Measurements from ENCODE around the gene ZDHHC21. TPM values are rescaled to one million over a fixed set of nuclear protein-coding genes. Genes with fewer than 3 reads are reported as not detected.
A peak's percentile ranks its signal among the peaks of the same experiment; 100 is the strongest.

The ZDHHC21 gene
- total RNA-seq, 4 donors from 2014 or later: 13.3 to 46.2 (median 18.9) TPM

DNA sequence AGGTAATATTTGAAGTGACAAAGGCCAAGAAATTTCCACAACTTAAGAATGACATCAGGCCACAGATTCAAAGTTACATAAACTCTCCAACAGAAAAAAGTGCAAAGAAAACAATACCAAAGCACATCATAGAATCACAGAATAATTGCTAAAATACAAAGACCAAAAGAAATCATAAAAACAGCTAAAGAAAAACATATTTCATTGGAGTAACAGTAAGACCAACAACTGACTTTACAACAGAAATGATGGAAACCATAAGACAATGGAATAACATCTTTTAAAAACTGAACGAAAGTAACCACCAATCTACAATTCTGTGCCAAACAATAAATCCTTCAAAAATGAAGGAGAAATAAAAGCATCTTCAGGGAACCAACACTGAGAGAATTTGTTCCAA is 38.3 kb downstream of the ZDHHC21 start:
- no peak overlapping the region for H3K4me3 ChIP-seq
- no peak overlapping the region for H3K27ac ChIP-seq
- H3K9me3 ChIP-seq: peaks cover 0 to 28% (median 13%) of the 10 kb centered on the region in 3 donors
- no peaks in the 10 kb centered on the region for H3K27me3 ChIP-seq
- TF ChIP-seq POLR2A (IDR thresholded peaks at IDR 0.05): no peak
- TF ChIP-seq, protein P1, sequence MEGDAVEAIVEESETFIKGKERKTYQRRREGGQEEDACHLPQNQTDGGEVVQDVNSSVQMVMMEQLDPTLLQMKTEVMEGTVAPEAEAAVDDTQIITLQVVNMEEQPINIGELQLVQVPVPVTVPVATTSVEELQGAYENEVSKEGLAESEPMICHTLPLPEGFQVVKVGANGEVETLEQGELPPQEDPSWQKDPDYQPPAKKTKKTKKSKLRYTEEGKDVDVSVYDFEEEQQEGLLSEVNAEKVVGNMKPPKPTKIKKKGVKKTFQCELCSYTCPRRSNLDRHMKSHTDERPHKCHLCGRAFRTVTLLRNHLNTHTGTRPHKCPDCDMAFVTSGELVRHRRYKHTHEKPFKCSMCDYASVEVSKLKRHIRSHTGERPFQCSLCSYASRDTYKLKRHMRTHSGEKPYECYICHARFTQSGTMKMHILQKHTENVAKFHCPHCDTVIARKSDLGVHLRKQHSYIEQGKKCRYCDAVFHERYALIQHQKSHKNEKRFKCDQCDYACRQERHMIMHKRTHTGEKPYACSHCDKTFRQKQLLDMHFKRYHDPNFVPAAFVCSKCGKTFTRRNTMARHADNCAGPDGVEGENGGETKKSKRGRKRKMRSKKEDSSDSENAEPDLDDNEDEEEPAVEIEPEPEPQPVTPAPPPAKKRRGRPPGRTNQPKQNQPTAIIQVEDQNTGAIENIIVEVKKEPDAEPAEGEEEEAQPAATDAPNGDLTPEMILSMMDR (IDR thresholded peaks at IDR 0.05): no peak
- no peaks in the 10 kb centered on the region for H3K4me1 ChIP-seq
- DNase-seq: no peak
- intact Hi-C loops (cut with DNase I): no loop called here
- peaks cover 0 to 50% (median 0%) of the 10 kb centered on the region in 3 donors for H3K36me3 ChIP-seq
- 93 to 96% methylated on average over 1 of the region's 1 CpG for WGBS, 2 donors

- 67 to 86% methylated on average over 1 of the region's 1 CpG for WGBS, 2 donors
- no peak for DNase-seq
- Histone ChIP-seq H3K27ac (no peak overlapping the region), H3K9me3 (peaks cover 0 to 28% (median 13%) of the 10 kb centered on the region in 3 donors), H3K4me1 (no peaks in the 10 kb centered on the region), H3K27me3 (no peaks in the 10 kb centered on the region), H3K4me3 (no peak overlapping the region), H3K36me3 (peaks cover 0 to 46% (median 0%) of the 10 kb centered on the region in 3 donors)
- intact Hi-C loops (cut with DNase I): no loop called here
- TF ChIP-seq, protein P1 (IDR thresholded peaks at IDR 0.05): no peak
- no peak for TF ChIP-seq POLR2A (IDR thresholded peaks at IDR 0.05)
Observed at GRCh38 chr9:14653511-14653910, 39.7 kb downstream of the ZDHHC21 start.

GRCh38 chr9:14652729-14653377 is 40.4 kb downstream of the ZDHHC21 start:
- no peak overlapping the region for H3K4me3 ChIP-seq
- no peaks in the 10 kb centered on the region for H3K27me3 ChIP-seq
- intact Hi-C loops (cut with DNase I): no loop called here
- H3K4me1 ChIP-seq: no peaks in the 10 kb centered on the region
- whole genome bisulfite sequencing, 2 donors: 70 to 76% methylated on average over 4 of the region's 4 CpGs
- peaks cover 0 to 47% (median 0%) of the 10 kb centered on the region in 3 donors for H3K36me3 ChIP-seq
- H3K27ac ChIP-seq: no peak overlapping the region
- DNase-seq: no peak
- H3K9me3 ChIP-seq: peaks cover 0 to 28% (median 13%) of the 10 kb centered on the region in 3 donors
- TF ChIP-seq, protein P1 (IDR thresholded peaks at IDR 0.05): peak in 3 of 6 experiments; percentile 31 to 40 (median 35)
- TF ChIP-seq POLR2A (IDR thresholded peaks at IDR 0.05): no peak

DNA sequence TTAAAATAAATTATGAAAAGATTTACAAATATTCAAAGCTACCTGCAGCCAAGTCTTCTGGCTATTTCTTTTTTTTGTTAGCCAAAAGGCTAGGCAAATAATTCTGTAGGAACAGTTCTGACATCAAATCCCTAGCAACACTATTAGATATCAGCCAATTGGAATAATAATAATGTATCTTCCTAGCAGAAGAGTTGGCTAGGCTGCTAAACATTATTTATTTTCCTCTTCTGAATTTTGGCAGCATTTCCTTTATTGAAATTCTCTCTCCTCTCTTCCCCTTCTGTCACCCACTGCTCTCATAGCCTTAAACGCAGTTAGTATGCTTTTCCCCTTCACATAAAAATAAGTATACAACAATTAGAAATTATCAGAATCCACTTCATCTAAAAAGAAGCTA is 42.6 kb downstream of the ZDHHC21 start:
- TF ChIP-seq, protein P1 (IDR thresholded peaks at IDR 0.05): no peak
- TF ChIP-seq POLR2A (IDR thresholded peaks at IDR 0.05): no peak
- no peak for DNase-seq
- WGBS, 2 donors: 76 to 81% methylated on average over 1 of the region's 1 CpG

DNA sequence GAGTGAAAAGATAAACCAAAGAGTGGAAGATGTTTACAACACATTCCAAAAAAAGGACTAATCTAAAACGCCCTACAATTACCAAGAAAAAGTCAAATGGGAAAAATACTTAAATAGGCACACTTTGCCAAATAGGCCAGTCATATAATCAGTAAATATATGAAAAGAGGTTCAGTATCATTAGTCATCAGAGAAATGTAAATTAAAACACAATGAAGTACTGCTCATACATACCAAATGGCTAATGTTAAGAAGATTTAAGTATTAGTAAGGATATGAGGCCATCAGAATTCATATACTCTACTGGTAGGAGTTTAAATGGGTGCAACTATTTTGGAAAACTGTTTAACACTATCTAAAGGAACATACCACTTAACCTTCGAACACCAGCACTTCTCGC is 47.6 kb downstream of the ZDHHC21 start:
- TF ChIP-seq, protein P1 (IDR thresholded peaks at IDR 0.05): no peak
- no peak for TF ChIP-seq POLR2A (IDR thresholded peaks at IDR 0.05)
- Histone ChIP-seq H3K27me3 (no peaks in the 10 kb centered on the region), H3K27ac (no peak overlapping the region), H3K9me3 (no peaks in the 10 kb centered on the region), H3K4me3 (no peak overlapping the region), H3K36me3 (peaks cover 0 to 12% (median 0%) of the 10 kb centered on the region in 3 donors), H3K4me1 (no peaks in the 10 kb centered on the region)
- no peak for DNase-seq
- intact Hi-C loops (cut with DNase I): no loop called here
- WGBS, 2 donors: 82 to 86% methylated on average over 3 of the region's 3 CpGs

More for the DNA sequence above, 42.6 kb downstream of the ZDHHC21 start:
- Histone ChIP-seq H3K27me3 (no peaks in the 10 kb centered on the region), H3K4me3 (no peak overlapping the region), H3K4me1 (no peaks in the 10 kb centered on the region), H3K9me3 (peaks cover 0 to 21% (median 13%) of the 10 kb centered on the region in 3 donors), H3K36me3 (peaks cover 0 to 26% (median 0%) of the 10 kb centered on the region in 3 donors), H3K27ac (no peak overlapping the region)
- intact Hi-C loops (cut with DNase I): no loop called here
